H1 (cell line): ENCODE measurements around the gene MEIOB. TPM values are rescaled to one million over a fixed set of nuclear protein-coding genes. Genes with fewer than 3 reads are reported as not detected.
A peak's percentile ranks its signal among the peaks of the same experiment; 100 is the strongest.

ENCODE experiments used
- CTCF ChIA-PET: fragments of 300-600 bp; sonication (Branson Sonifier 250); formaldehyde crosslinking; loops from one replicate; lab custom pipeline; 2021; ENCODE audit not compliant: partially characterized antibody; lab: Charles Lee
- POLR2A ChIA-PET: fragments of 300-600 bp; sonication (Branson Sonifier 250); formaldehyde crosslinking; loops from one replicate; lab custom pipeline; 2021; ENCODE audit warnings: inconsistent platforms; ENCODE audit not compliant: partially characterized antibody; lab: Charles Lee
- DNase-seq, 2 experiments: peaks; one replicate each; pipeline versions ENCODE4 v3.0.0 to v3.0.0-alpha.2; 2010 to 2022; ENCODE audit warnings: low spot score in 2 of 2, low read depth in 1 of 2, mixed read lengths in 1 of 2
- FAIRE-seq: peaks from 2 replicates; lab custom pipeline; 2011; peaks lifted over from hg19 to GRCh38; lab: Jason Lieb, UNC
- H2AFZ ChIP-seq: 2 replicates; pipeline ENCODE4 v1.8.1; 2012; ENCODE audit warnings: low read length, inconsistent platforms
- H2AK5ac ChIP-seq: 2 replicates; pipeline ENCODE4 v1.6.1; 2013; ENCODE audit warnings: low read depth, low read length
- H2BK120ac ChIP-seq: replicated peaks from 2 replicates; pipeline ENCODE3; 2013; ENCODE audit warnings: low read depth, low read length, inconsistent platforms
- H2BK12ac ChIP-seq: 2 replicates; pipeline ENCODE4 v1.6.1; 2013; ENCODE audit warnings: low read depth, low read length
- H2BK15ac ChIP-seq: 2 replicates; pipeline ENCODE4 v1.6.1; 2013; ENCODE audit warnings: low read length
- H2BK20ac ChIP-seq: 2 replicates; pipeline ENCODE4 v1.6.1; 2013; ENCODE audit warnings: low read length
- H2BK5ac ChIP-seq: 2 replicates; pipeline ENCODE4 v1.6.1; 2013; ENCODE audit warnings: low read depth, low read length
- H3K14ac ChIP-seq: 2 replicates; pipeline ENCODE4 v1.6.1; 2013; ENCODE audit warnings: inconsistent platforms; ENCODE audit not compliant: insufficient read length
- H3K18ac ChIP-seq: 2 replicates; pipeline ENCODE4 v1.6.1; 2013; ENCODE audit warnings: low read length; ENCODE audit errors: extremely low read depth
- H3K23ac ChIP-seq: 2 replicates; pipeline ENCODE4 v1.6.1; 2013; ENCODE audit warnings: inconsistent platforms; ENCODE audit not compliant: insufficient read length
- H3K23me2 ChIP-seq: 2 replicates; pipeline ENCODE4 v1.6.1; 2013; ENCODE audit warnings: low read depth, low read length
- H3K27ac ChIP-seq: 2 replicates; pipeline ENCODE4 v1.6.1; 2011; ENCODE audit warnings: low read depth, low read length, inconsistent platforms
- H3K27me3 ChIP-seq, 4 experiments: replicated peaks in 1 of 4; 1 replicate in 1 of 4; 2 replicates in 3 of 4; pipeline versions ENCODE4 v1.6.1 to v1.8.1; 2011 to 2013; ENCODE audit warnings: low read length in 3 of 4, mild to moderate bottlenecking in 3 of 4, inconsistent platforms in 2 of 4, mixed read lengths in 2 of 4, moderate library complexity in 1 of 4; ENCODE audit not compliant: control insufficient read depth in 3 of 4, insufficient read depth in 3 of 4; ENCODE audit errors: extremely low read depth in 1 of 4
- H3K36me3 ChIP-seq, 4 experiments: 2 replicates each; pipeline versions ENCODE4 v1.6.1 to v1.8.1; 2011 to 2013; ENCODE audit warnings: mild to moderate bottlenecking in 4 of 4, low read length in 3 of 4, moderate library complexity in 2 of 4, control low read depth in 1 of 4, inconsistent platforms in 1 of 4; ENCODE audit not compliant: insufficient read depth in 4 of 4, control insufficient read depth in 2 of 4
- H3K4ac ChIP-seq: replicated peaks from 2 replicates; pipeline ENCODE3; 2013; ENCODE audit warnings: low read length, low read depth, mixed read lengths, inconsistent platforms; ENCODE audit not compliant: insufficient read length
- H3K4me1 ChIP-seq, 4 experiments: replicated peaks in 1 of 4; 1 replicate in 1 of 4; 2 replicates in 3 of 4; pipeline versions ENCODE4 v1.6.1 to v1.8.1; 2011 to 2013; ENCODE audit warnings: low read length in 3 of 4, inconsistent platforms in 2 of 4, mixed read lengths in 1 of 4; ENCODE audit not compliant: insufficient read depth in 4 of 4, control insufficient read depth in 3 of 4
- H3K4me2 ChIP-seq, 2 experiments: 2 replicates each; pipeline versions ENCODE4 v1.6.1 to v1.8.1; 2011 to 2013; ENCODE audit warnings: low read depth in 2 of 2, low read length in 2 of 2, control low read depth in 1 of 2, inconsistent platforms in 1 of 2, mild to moderate bottlenecking in 1 of 2; ENCODE audit not compliant: insufficient read depth in 1 of 2
- H3K4me3 ChIP-seq, 4 experiments: fragments of 200-600, 300-600 bp in 1 of 4; sonication (generic), shearing (Covaris generic), sonication (Bioruptor Twin) in 1 of 4; 2 replicates each; pipeline versions ENCODE4 v1.5.1 to v1.8.1; 2011 to 2016; ENCODE audit warnings: low read length in 4 of 4, low read depth in 3 of 4, control low read depth in 2 of 4, inconsistent platforms in 2 of 4, mild to moderate bottlenecking in 2 of 4, mixed read lengths in 1 of 4, moderate library complexity in 1 of 4; ENCODE audit not compliant: insufficient read depth in 2 of 4; ENCODE audit errors: extremely low read depth in 1 of 4
- H3K56ac ChIP-seq: replicated peaks from 2 replicates; pipeline ENCODE3; 2013; ENCODE audit warnings: low read depth, mild to moderate bottlenecking, mixed read lengths, low read length, inconsistent platforms; ENCODE audit not compliant: insufficient read length
- H3K79me1 ChIP-seq: 2 replicates; pipeline ENCODE4 v1.6.1; 2013; ENCODE audit warnings: low read depth, low read length, control low read depth
- H3K79me2 ChIP-seq, 2 experiments: 2 replicates each; pipeline versions ENCODE4 v1.6.1 to v1.8.1; 2012 to 2013; ENCODE audit warnings: low read length in 2 of 2, mild to moderate bottlenecking in 2 of 2, inconsistent platforms in 1 of 2; ENCODE audit not compliant: insufficient read depth in 2 of 2, control insufficient read depth in 1 of 2
- H3K9ac ChIP-seq, 4 experiments: replicated peaks in 1 of 4; 1 replicate in 1 of 4; 2 replicates in 3 of 4; pipeline versions ENCODE4 v1.6.1 to v1.8.1; 2011 to 2013; ENCODE audit warnings: low read depth in 3 of 4, low read length in 3 of 4, control low read depth in 2 of 4, mild to moderate bottlenecking in 2 of 4, moderate library complexity in 2 of 4, inconsistent platforms in 1 of 4; ENCODE audit errors: extremely low read depth in 1 of 4
- H3K9me3 ChIP-seq, 2 experiments: 2 replicates each; pipeline versions ENCODE4 v1.6.1 to v1.8.1; 2012 to 2013; ENCODE audit warnings: mild to moderate bottlenecking in 2 of 2, moderate library complexity in 2 of 2, control low read depth in 1 of 2, inconsistent platforms in 1 of 2, low read depth in 1 of 2, low read length in 1 of 2, mixed read lengths in 1 of 2; ENCODE audit not compliant: insufficient read depth in 2 of 2
- H4K20me1 ChIP-seq, 2 experiments: replicated peaks in 1 of 2; 2 replicates each; pipeline versions ENCODE3 to v1.8.1; 2011 to 2013; ENCODE audit warnings: inconsistent platforms in 2 of 2, low read length in 2 of 2, mild to moderate bottlenecking in 1 of 2; ENCODE audit not compliant: insufficient read depth in 2 of 2, control insufficient read depth in 1 of 2
- H4K5ac ChIP-seq: 2 replicates; pipeline ENCODE4 v1.6.1; 2013; ENCODE audit warnings: low read length, low read depth, mixed read lengths, inconsistent platforms; ENCODE audit not compliant: insufficient read length
- H4K8ac ChIP-seq: 2 replicates; pipeline ENCODE4 v1.8.0; 2013; ENCODE audit warnings: mild to moderate bottlenecking, moderate library complexity, low read length, inconsistent platforms; ENCODE audit not compliant: insufficient read depth; ENCODE audit errors: extremely low read depth
- H4K91ac ChIP-seq: replicated peaks from 2 replicates; pipeline ENCODE3; 2013; ENCODE audit warnings: low read length, mixed read lengths, inconsistent platforms; ENCODE audit not compliant: insufficient read length
- BRCA1 ChIP-seq: IDR thresholded peaks from 2 replicates; pipeline ENCODE4 v1.6.1; 2012; ENCODE audit warnings: low read depth, low read length, improper control_type of control experiment
- CREB1 ChIP-seq: IDR thresholded peaks from 2 replicates; pipeline ENCODE4 v1.6.1; 2012; ENCODE audit warnings: inconsistent platforms
- CTBP2 ChIP-seq: IDR thresholded peaks from 2 replicates; pipeline ENCODE4 v1.7.0; 2011; ENCODE audit warnings: borderline replicate concordance, mild to moderate bottlenecking, moderate library complexity, mixed read lengths, low read length; ENCODE audit not compliant: insufficient read depth, insufficient read length
- POU5F1 ChIP-seq: IDR thresholded peaks from 2 replicates; pipeline ENCODE4 v1.6.1; 2011; ENCODE audit warnings: low read depth, mild to moderate bottlenecking, low read length, moderate library complexity
- RAD21 ChIP-seq, 2 experiments: IDR thresholded peaks in 1 of 2; conservative IDR thresholded peaks in 1 of 2; 2 replicates each; pipeline ENCODE4 v1.6.1; 2011; ENCODE audit warnings: low read depth in 2 of 2, low read length in 2 of 2, improper control_type of control experiment in 1 of 2, inconsistent platforms in 1 of 2, mild to moderate bottlenecking in 1 of 2, moderate library complexity in 1 of 2
- RBBP5 ChIP-seq: IDR thresholded peaks from 2 replicates; pipeline ENCODE4 v1.7.1; 2012; ENCODE audit warnings: low read depth, mild to moderate bottlenecking, inconsistent platforms, low read length, moderate library complexity, borderline replicate concordance
- SRF ChIP-seq: IDR thresholded peaks from 2 replicates; pipeline ENCODE4 v1.6.1; 2011; ENCODE audit warnings: mild to moderate bottlenecking, low read depth, low read length, moderate library complexity
- TAF1 ChIP-seq: IDR thresholded peaks from 2 replicates; pipeline ENCODE4 v1.6.1; 2011; ENCODE audit warnings: mild to moderate bottlenecking, low read depth, low read length
- TAF7 ChIP-seq: optimal IDR thresholded peaks from 2 replicates; pipeline ENCODE3; 2011; ENCODE audit warnings: low read depth, mild to moderate bottlenecking, inconsistent platforms, low read length, moderate library complexity, borderline replicate concordance
- WGBS, 2 experiments: shearing (Covaris generic) in 1 of 2; methylation state at CpG; one replicate each; pipeline versions ENCODE4 v1.1.6 to v1.1.7; 2013 to 2015; ENCODE audit warnings: low lambda C conversion rate in 2 of 2, mixed read lengths in 2 of 2, inconsistent platforms in 1 of 2, low coverage in 1 of 2, missing lambda C conversion rate in 1 of 2; ENCODE audit not compliant: insufficient replicate concordance in 2 of 2, insufficient coverage in 1 of 2, insufficient read length in 1 of 2; ENCODE audit errors: extremely low coverage in 1 of 2, missing lambda C conversion rate in 1 of 2; 5-methylcytosine and 5-hydroxymethylcytosine counted together
- polyA plus RNA-seq, 7 experiments: library from polyadenylated mRNA; depleted of rRNA in 3 of 7; stranded (reverse) in 5 of 7; unstranded in 2 of 7; fragments of >200 nt in 5 of 7; fragments of 200-250 nt in 2 of 7; gene quantifications; 1 replicate in 5 of 7; 2 replicates in 1 of 7; 4 replicates in 1 of 7; pipeline versions ENCODE4 v1.2.1 to v1.2.3, GENCODE V29; 2011 to 2013; ENCODE audit warnings: missing spikeins in 2 of 7, mixed read lengths in 2 of 7
- total RNA-seq: library from RNA; stranded (reverse); fragmentation: NEBNext Ultra II Directional; extraction: Animal tissue kit (Norgen Biotek cat#: 25700); gene quantifications from 2 replicates; pipeline ENCODE4 v1.2.1, GENCODE V29; 2021

The MEIOB gene
- total and polyA plus RNA-seq, 2 of the 8 experiments (the other 6 are each of a cell fraction or from before 2014, with no cell fraction given) = 0.63 to 1.1 TPM

DNA sequence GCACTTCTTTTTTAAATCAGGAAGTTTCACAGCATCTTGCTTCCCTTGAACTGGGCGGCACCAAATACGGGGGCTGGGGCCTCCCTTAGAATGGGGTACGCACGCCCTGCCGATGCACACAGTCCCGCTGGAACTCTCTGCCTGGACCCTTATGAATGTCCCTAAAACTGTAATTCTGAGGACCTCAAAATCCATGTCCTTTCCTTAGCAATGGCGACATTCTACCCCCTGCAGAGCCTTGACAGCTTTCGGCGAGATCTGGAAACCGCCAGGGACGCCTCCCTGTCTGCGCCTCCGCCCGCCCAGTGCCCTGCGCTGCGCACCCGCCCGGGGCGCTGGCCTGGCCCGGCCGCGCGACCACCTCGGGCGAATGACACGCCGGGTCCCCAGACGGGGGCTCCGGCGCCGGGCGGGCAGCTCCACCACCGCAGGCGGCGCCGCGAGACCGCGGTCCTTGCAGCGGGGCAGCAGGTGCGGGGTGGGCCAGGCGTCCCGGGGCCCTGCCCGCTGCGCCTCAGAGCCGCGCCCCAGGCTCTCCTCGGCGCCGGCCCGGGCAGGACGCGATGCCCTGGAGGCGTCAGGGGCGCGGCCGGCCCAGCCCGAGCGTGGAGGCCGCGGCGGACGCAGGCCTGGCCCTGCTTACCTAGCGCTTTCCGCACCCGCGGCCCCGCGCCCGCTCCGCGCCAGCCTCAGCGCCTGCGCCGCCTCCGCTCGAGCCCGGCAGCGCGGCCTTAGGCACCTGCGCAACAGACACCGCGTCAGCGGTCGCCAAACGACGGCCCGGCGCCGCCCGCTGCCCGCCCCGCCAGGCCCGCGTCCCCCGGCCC is 45.9 kb downstream of the MEIOB start:
- no peak overlapping the region for H2BK20ac ChIP-seq
- H2BK12ac ChIP-seq = no peak overlapping the region
- H4K8ac ChIP-seq = peak overlapping the region; percentile 25; the same call in 1 of the 2 replicates
- no peaks in the 10 kb centered on the region for H3K9me3 ChIP-seq
- no peak overlapping the region for H2AFZ ChIP-seq
- no peak overlapping the region for H4K5ac ChIP-seq
- no peak overlapping the region for H2BK15ac ChIP-seq
- 25% methylated on average over 15 of the region's 96 CpGs; no CpG with 5 or more reads in 1 of the 2 experiments for WGBS, 2 experiments
- no peak overlapping the region for H3K27ac ChIP-seq
- H3K4me2 ChIP-seq = peak overlapping the region; percentile 70 to 98
- H2BK120ac ChIP-seq = no peak overlapping the region
- FAIRE-seq = no peak
- H3K4me3 ChIP-seq = peak overlapping the region; percentile 43 to 86 (median 66)
- peak overlapping the region in 2 of 4 experiments; percentile 30 to 67; a peak in 2 of 7 replicates for H3K9ac ChIP-seq
- DNase-seq = peak in 1 of 2 experiments; percentile 59
- H3K4me1 ChIP-seq = peaks cover 0 to 10% (median 3%) of the 10 kb centered on the region in 4 experiments; a peak in 5 of 7 replicates
- H3K18ac ChIP-seq = no peak overlapping the region
- H2BK5ac ChIP-seq = no peak overlapping the region
- no peak overlapping the region for H3K14ac ChIP-seq
- no peak overlapping the region for H4K91ac ChIP-seq
- H3K79me2 ChIP-seq = peaks cover 0 to 20% of the 10 kb centered on the region in 2 experiments; a peak in 2 of 4 replicates
- no peak overlapping the region for H3K4ac ChIP-seq
- ChIA-PET POLR2A (interaction anchor here (0.8 to 2.5 kb wide), 11 partner anchors 26 to 152 kb away, joined by 3 to 13 read pairs (median 4); partner anchors contain the start of genes EME2, MRPS34, MSRB1 and NME3), CTCF (interaction anchor here (2.9 kb wide), 1 partner anchor 43 kb away, joined by 14 read pairs; the partner anchor contains the start of genes NUBP2 and SPSB3)
- H3K56ac ChIP-seq = no peak overlapping the region
- no peak overlapping the region for H3K23ac ChIP-seq
- no peak overlapping the region for H2AK5ac ChIP-seq
- H3K27me3 ChIP-seq = peaks cover 0 to 5% (median 0%) of the 10 kb centered on the region in 4 experiments; a peak in 4 of 7 replicates
- peaks cover 2 to 12% of the 10 kb centered on the region in 2 experiments for H4K20me1 ChIP-seq
- peaks cover 3% of the 10 kb centered on the region; the same call in 1 of the 2 replicates for H3K23me2 ChIP-seq
- peaks cover 10% of the 10 kb centered on the region for H3K79me1 ChIP-seq
- no peaks in the 10 kb centered on the region; a peak in 1 of 8 replicates for H3K36me3 ChIP-seq
- TF ChIP-seq POU5F1 (no peak), RAD21 (IDR thresholded peaks at IDR 0.05 in 1 of 2, conservative IDR thresholded peaks at IDR 0.05 in 1 of 2; ENCODE audit: low read depth in 2 of 2, low read length in 2 of 2) (0 out of 4 replicates have a peak, but pooled peaks of 1 of the 2 experiments have one; percentile 7), SRF (no peak), CREB1 (no peak), CTBP2 (peak; percentile 64), RBBP5 (no peak), TAF7 (no peak), TAF1 (no peak), BRCA1 (no peak)
